ENCODE data around the gene TMBIM6. TPM values are rescaled to one million over a fixed set of nuclear protein-coding genes. Genes with fewer than 3 reads are reported as not detected.

TMBIM6 gene
- total RNA-seq, 1 experiment from 2014 or later = 525 TPM

DNA sequence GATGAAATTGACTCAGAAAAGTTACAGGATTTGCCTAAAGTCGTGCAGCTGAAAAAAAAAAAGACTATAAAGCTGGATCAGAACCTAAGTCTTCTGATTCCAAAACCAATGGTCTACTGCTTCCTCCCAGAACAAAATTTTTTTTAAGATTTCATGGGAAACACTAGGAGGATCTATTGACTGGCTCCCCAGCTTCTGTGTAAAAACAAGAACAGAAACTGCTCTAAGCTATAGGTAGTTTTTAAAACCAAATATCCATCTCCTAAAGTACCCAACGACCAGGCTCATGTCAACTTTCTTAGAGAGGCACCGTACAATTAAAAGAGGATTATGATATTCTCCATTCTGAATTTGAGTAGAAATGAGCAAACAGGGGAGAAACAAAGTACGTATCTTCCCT lies 43.5 kb upstream of the TMBIM6 start:
- POLR2A ChIA-PET = interaction anchor here (0.6 kb wide), 1 partner anchor 22 kb away, joined by 4 read pairs; no protein-coding TSS in a partner anchor
- TF ChIP-seq, protein P1, sequence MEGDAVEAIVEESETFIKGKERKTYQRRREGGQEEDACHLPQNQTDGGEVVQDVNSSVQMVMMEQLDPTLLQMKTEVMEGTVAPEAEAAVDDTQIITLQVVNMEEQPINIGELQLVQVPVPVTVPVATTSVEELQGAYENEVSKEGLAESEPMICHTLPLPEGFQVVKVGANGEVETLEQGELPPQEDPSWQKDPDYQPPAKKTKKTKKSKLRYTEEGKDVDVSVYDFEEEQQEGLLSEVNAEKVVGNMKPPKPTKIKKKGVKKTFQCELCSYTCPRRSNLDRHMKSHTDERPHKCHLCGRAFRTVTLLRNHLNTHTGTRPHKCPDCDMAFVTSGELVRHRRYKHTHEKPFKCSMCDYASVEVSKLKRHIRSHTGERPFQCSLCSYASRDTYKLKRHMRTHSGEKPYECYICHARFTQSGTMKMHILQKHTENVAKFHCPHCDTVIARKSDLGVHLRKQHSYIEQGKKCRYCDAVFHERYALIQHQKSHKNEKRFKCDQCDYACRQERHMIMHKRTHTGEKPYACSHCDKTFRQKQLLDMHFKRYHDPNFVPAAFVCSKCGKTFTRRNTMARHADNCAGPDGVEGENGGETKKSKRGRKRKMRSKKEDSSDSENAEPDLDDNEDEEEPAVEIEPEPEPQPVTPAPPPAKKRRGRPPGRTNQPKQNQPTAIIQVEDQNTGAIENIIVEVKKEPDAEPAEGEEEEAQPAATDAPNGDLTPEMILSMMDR (IDR thresholded peaks at IDR 0.05) = no peak
- TF ChIP-seq SIN3A (IDR thresholded peaks at IDR 0.05; ENCODE audit: borderline replicate concordance, insufficient read depth, low read depth, low read length) (no peak), POLR2AphosphoS5 (IDR thresholded peaks at IDR 0.05; ENCODE audit: low read depth, low read length) (no peak), TCF7L2 (IDR thresholded peaks at IDR 0.05; ENCODE audit: low read depth, low read length) (no peak)
- TF ChIP-seq, protein P2, sequence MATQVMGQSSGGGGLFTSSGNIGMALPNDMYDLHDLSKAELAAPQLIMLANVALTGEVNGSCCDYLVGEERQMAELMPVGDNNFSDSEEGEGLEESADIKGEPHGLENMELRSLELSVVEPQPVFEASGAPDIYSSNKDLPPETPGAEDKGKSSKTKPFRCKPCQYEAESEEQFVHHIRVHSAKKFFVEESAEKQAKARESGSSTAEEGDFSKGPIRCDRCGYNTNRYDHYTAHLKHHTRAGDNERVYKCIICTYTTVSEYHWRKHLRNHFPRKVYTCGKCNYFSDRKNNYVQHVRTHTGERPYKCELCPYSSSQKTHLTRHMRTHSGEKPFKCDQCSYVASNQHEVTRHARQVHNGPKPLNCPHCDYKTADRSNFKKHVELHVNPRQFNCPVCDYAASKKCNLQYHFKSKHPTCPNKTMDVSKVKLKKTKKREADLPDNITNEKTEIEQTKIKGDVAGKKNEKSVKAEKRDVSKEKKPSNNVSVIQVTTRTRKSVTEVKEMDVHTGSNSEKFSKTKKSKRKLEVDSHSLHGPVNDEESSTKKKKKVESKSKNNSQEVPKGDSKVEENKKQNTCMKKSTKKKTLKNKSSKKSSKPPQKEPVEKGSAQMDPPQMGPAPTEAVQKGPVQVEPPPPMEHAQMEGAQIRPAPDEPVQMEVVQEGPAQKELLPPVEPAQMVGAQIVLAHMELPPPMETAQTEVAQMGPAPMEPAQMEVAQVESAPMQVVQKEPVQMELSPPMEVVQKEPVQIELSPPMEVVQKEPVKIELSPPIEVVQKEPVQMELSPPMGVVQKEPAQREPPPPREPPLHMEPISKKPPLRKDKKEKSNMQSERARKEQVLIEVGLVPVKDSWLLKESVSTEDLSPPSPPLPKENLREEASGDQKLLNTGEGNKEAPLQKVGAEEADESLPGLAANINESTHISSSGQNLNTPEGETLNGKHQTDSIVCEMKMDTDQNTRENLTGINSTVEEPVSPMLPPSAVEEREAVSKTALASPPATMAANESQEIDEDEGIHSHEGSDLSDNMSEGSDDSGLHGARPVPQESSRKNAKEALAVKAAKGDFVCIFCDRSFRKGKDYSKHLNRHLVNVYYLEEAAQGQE (IDR thresholded peaks at IDR 0.05; ENCODE audit: insufficient read depth in 1 of 2, low read depth in 2 of 2, low read length in 1 of 2) = no peak
- CTCF ChIA-PET = no interaction called here
- Histone ChIP-seq H3K4me3 (ENCODE audit: low read depth in 2 of 2, low read length in 2 of 2) (no peak overlapping the region), H3K27me3 (ENCODE audit: control insufficient read depth, insufficient read depth, low read length) (no peaks in the 10 kb centered on the region), H3K36me3 (ENCODE audit: control insufficient read depth, insufficient read depth, low read length) (no peaks in the 10 kb centered on the region), H3K9me3 (ENCODE audit: control insufficient read depth, insufficient read depth, low read depth, low read length) (no peaks in the 10 kb centered on the region), H3K27ac (ENCODE audit: low read length) (no peak overlapping the region), H3K4me1 (ENCODE audit: control insufficient read depth, insufficient read depth, low read length) (no peaks in the 10 kb centered on the region; the same call in 1 of the 2 replicates)
- BruUV-seq (replicated peaks) = no TSS peak
- intact Hi-C loops (cut with micrococcal nuclease; ENCODE audit: unreplicated experiment) (no loop called here), in situ Hi-C loops (cut with HindIII; ENCODE audit: low pct_unique_long_range_greater_than_20kb, low sequenced_read_pairs) (no loop called here)
- DNase-seq (ENCODE audit: low read depth, low spot score) (no peak), ATAC-seq (no peak)

DNA sequence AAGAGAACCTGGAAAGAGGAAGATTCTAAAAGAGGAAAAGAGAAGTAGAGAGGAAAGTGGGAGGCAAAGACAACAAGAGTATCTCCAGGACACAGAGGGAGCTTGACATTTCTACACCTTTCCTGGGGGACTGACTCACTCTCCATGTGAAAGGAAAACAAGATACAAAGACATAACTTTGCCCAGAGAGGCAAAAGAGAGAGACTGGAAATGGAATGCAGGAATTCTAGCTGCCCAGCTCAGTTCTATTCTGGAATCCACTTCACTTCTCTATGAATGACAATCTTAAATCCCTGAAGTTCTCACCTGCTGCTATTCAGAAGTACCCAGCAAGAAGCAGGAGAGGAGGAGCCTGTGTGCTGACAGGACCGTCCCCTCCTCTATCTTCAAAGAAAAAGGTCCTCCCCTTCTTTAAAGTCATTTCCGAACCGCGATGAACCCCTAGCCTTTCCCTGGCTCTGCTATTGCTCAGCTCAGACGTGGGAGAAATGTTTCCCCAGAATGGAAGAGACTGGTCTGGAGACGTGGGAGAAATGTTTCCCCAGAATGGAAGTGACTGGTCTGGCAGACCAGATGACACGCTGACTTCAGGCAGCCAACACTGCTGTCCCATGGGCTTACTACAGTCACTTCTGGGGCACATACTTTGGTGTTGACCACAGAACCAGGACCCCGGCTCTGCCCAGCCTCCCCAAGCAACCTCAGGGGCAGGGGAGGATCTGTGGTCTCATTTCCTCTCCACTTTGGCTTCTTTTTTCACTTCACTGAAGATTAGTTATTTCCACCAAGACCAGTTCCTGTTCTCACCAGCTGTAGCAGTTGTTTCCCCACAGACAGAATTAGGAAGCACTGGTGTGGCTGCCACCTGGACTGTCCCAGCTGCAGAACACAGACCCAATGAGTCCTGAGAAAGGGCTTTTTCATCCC lies 42.5 kb upstream of the TMBIM6 start:
- no peaks in the 10 kb centered on the region for H3K27me3 ChIP-seq (ENCODE audit: control insufficient read depth, insufficient read depth, low read length)
- H3K4me3 ChIP-seq (ENCODE audit: low read depth in 2 of 2, low read length in 2 of 2) = no peak overlapping the region
- H3K9me3 ChIP-seq (ENCODE audit: control insufficient read depth, insufficient read depth, low read depth, low read length) = no peaks in the 10 kb centered on the region
- POLR2A ChIA-PET = interaction anchor here (0.6 kb wide), 2 partner anchors 23 to 42 kb away, joined by 3 to 4 read pairs; no protein-coding TSS in a partner anchor
- intact Hi-C loops (cut with micrococcal nuclease; ENCODE audit: unreplicated experiment) = no loop called here
- TF ChIP-seq SIN3A (IDR thresholded peaks at IDR 0.05; ENCODE audit: borderline replicate concordance, insufficient read depth, low read depth, low read length) = no peak
- TF ChIP-seq, protein P2 (IDR thresholded peaks at IDR 0.05; ENCODE audit: insufficient read depth in 1 of 2, low read depth in 2 of 2, low read length in 1 of 2) = no peak
- no peak for TF ChIP-seq TCF7L2 (IDR thresholded peaks at IDR 0.05; ENCODE audit: low read depth, low read length)
- TF ChIP-seq, protein P1 (IDR thresholded peaks at IDR 0.05) = no peak
- no peak for TF ChIP-seq POLR2AphosphoS5 (IDR thresholded peaks at IDR 0.05; ENCODE audit: low read depth, low read length)
- H3K36me3 ChIP-seq (ENCODE audit: control insufficient read depth, insufficient read depth, low read length) = no peaks in the 10 kb centered on the region
- no TSS peak for BruUV-seq (replicated peaks)
- H3K4me1 ChIP-seq (ENCODE audit: control insufficient read depth, insufficient read depth, low read length) = peaks cover 3% of the 10 kb centered on the region; the same call in 1 of the 2 replicates
- no peak overlapping the region for H3K27ac ChIP-seq (ENCODE audit: low read length)
- ATAC-seq = no peak; the same call in 1 of the 2 replicates
- no peak for DNase-seq (ENCODE audit: low read depth, low spot score)
- CTCF ChIA-PET = no interaction called here
- in situ Hi-C loops (cut with HindIII; ENCODE audit: low pct_unique_long_range_greater_than_20kb, low sequenced_read_pairs) = no loop called here
